ENCODE measurements around the gene ALDH1A1. TPM values are rescaled to one million over a fixed set of nuclear protein-coding genes. Genes with fewer than 3 reads are reported as not detected.

Gene ALDH1A1
- polyA plus RNA-seq, 1 of the 3 experiments (the other 2 are of a cell fraction): 0.03 TPM

DNA sequence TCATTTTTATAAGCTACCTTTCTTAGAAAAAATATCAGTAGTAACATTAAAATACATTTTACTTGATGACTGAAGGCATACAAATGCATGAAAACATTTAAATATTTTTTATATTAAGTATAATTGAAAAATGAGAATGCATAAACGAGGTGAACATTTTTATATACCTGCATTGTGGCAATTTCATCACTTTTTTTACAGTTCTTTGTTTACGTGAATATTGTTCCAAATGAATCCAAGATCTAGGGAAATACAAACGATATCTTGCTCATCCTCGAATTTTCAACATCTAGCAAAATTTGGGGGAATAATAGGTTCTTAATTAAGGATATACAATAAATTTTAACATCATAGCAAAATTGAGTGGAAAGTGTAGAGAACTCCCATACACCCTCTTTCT is 45.5 kb upstream of the ALDH1A1 start:
- H3K4me3 ChIP-seq (ENCODE audit: low read depth in 2 of 2, low read length in 1 of 2): no peak overlapping the region
- H3K27ac ChIP-seq (ENCODE audit: low read depth in 2 of 2, low read length in 1 of 2): no peak overlapping the region
- H2AFZ ChIP-seq (ENCODE audit: low read depth): no peak overlapping the region
- no peaks in the 10 kb centered on the region for H3F3A ChIP-seq (replicated peaks; ENCODE audit: insufficient read depth)
- no peaks in the 10 kb centered on the region for H4K20me1 ChIP-seq (ENCODE audit: insufficient read depth)
- no peaks in the 10 kb centered on the region for H3K79me2 ChIP-seq (ENCODE audit: insufficient read depth)
- no peak overlapping the region for H3K4me2 ChIP-seq
- H3K36me3 ChIP-seq (replicated peaks in 1 of 2; ENCODE audit: control insufficient read depth in 1 of 2, insufficient read depth in 2 of 2, low read length in 1 of 2): no peaks in the 10 kb centered on the region
- no peak overlapping the region for H3K9ac ChIP-seq
- no peaks in the 10 kb centered on the region for H3K4me1 ChIP-seq (ENCODE audit: control insufficient read depth in 1 of 2, insufficient read depth in 2 of 2, low read depth in 1 of 2, low read length in 1 of 2)
- POLR2A ChIA-PET: no interaction called here
- CTCF ChIA-PET: interaction anchor here (0.7 kb wide), 1 partner anchor 146 kb away, joined by 3 read pairs; no protein-coding TSS in a partner anchor
- peaks cover 25% of the 10 kb centered on the region; the same call in 1 of the 2 replicates for H3K27me3 ChIP-seq (ENCODE audit: insufficient read depth)
- TF ChIP-seq GATA2 (CRISPR knock-in tag; IDR thresholded peaks at IDR 0.05) (no peak), IRF3 (IDR thresholded peaks at IDR 0.05; ENCODE audit: low read depth, low read length) (no peak), FOSL2 (IDR thresholded peaks at IDR 0.05; ENCODE audit: borderline replicate concordance, low read depth) (no peak), USF2 (IDR thresholded peaks at IDR 0.05; ENCODE audit: borderline replicate concordance, low read depth, low read length) (no peak)
- TF ChIP-seq, protein P1, sequence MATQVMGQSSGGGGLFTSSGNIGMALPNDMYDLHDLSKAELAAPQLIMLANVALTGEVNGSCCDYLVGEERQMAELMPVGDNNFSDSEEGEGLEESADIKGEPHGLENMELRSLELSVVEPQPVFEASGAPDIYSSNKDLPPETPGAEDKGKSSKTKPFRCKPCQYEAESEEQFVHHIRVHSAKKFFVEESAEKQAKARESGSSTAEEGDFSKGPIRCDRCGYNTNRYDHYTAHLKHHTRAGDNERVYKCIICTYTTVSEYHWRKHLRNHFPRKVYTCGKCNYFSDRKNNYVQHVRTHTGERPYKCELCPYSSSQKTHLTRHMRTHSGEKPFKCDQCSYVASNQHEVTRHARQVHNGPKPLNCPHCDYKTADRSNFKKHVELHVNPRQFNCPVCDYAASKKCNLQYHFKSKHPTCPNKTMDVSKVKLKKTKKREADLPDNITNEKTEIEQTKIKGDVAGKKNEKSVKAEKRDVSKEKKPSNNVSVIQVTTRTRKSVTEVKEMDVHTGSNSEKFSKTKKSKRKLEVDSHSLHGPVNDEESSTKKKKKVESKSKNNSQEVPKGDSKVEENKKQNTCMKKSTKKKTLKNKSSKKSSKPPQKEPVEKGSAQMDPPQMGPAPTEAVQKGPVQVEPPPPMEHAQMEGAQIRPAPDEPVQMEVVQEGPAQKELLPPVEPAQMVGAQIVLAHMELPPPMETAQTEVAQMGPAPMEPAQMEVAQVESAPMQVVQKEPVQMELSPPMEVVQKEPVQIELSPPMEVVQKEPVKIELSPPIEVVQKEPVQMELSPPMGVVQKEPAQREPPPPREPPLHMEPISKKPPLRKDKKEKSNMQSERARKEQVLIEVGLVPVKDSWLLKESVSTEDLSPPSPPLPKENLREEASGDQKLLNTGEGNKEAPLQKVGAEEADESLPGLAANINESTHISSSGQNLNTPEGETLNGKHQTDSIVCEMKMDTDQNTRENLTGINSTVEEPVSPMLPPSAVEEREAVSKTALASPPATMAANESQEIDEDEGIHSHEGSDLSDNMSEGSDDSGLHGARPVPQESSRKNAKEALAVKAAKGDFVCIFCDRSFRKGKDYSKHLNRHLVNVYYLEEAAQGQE (IDR thresholded peaks at IDR 0.05; ENCODE audit: low read depth, low read length): no peak
- H3K9me3 ChIP-seq: no peaks in the 10 kb centered on the region
- H3K9me2 ChIP-seq: no peaks in the 10 kb centered on the region
- 4% methylated on average over 4 of the region's 4 CpGs for WGBS (ENCODE audit: low lambda C conversion rate)
- DNase-seq: no peak

GRCh38 chr9:72997387-72997995 is 44.6 kb upstream of the ALDH1A1 start:
- POLR2A ChIA-PET: no interaction called here
- Histone ChIP-seq H3K9ac (no peak overlapping the region), H3K4me3 (ENCODE audit: low read depth in 2 of 2, low read length in 1 of 2) (no peak overlapping the region), H3K36me3 (replicated peaks in 1 of 2; ENCODE audit: control insufficient read depth in 1 of 2, insufficient read depth in 2 of 2, low read length in 1 of 2) (no peaks in the 10 kb centered on the region), H3F3A (replicated peaks; ENCODE audit: insufficient read depth) (no peaks in the 10 kb centered on the region), H3K9me2 (no peaks in the 10 kb centered on the region), H3K27me3 (ENCODE audit: insufficient read depth) (peaks cover 21% of the 10 kb centered on the region; the same call in 1 of the 2 replicates), H3K79me2 (ENCODE audit: insufficient read depth) (no peaks in the 10 kb centered on the region), H3K27ac (ENCODE audit: low read depth in 2 of 2, low read length in 1 of 2) (no peak overlapping the region), H3K9me3 (no peaks in the 10 kb centered on the region), H3K4me2 (no peak overlapping the region), H4K20me1 (ENCODE audit: insufficient read depth) (no peaks in the 10 kb centered on the region), H2AFZ (ENCODE audit: low read depth) (no peak overlapping the region), H3K4me1 (ENCODE audit: control insufficient read depth in 1 of 2, insufficient read depth in 2 of 2, low read depth in 1 of 2, low read length in 1 of 2) (no peaks in the 10 kb centered on the region)
- no peak for DNase-seq
- CTCF ChIA-PET: interaction anchor here (0.7 kb wide), 1 partner anchor 147 kb away, joined by 3 read pairs; no protein-coding TSS in a partner anchor
- 0% methylated on average over 9 of the region's 9 CpGs for WGBS (ENCODE audit: low lambda C conversion rate)
- TF ChIP-seq SIN3A (IDR thresholded peaks at IDR 0.05; ENCODE audit: borderline replicate concordance, low read depth, low read length): no peak
- TF ChIP-seq, protein P2, sequence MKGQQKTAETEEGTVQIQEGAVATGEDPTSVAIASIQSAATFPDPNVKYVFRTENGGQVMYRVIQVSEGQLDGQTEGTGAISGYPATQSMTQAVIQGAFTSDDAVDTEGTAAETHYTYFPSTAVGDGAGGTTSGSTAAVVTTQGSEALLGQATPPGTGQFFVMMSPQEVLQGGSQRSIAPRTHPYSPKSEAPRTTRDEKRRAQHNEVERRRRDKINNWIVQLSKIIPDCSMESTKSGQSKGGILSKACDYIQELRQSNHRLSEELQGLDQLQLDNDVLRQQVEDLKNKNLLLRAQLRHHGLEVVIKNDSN (IDR thresholded peaks at IDR 0.05; ENCODE audit: borderline replicate concordance, low read depth): no peak
- no peak for TF ChIP-seq CTCF (IDR thresholded peaks at IDR 0.05)
- TF ChIP-seq GATA2 (CRISPR knock-in tag; IDR thresholded peaks at IDR 0.05): no peak
- TF ChIP-seq, protein P1 (IDR thresholded peaks at IDR 0.05; ENCODE audit: low read depth, low read length): no peak
- no peak for TF ChIP-seq FOXJ3 (CRISPR knock-in tag; IDR thresholded peaks at IDR 0.05)
